Right atrium auricular region (tissue), 2 donors: ENCODE results near the gene OOSP4A. TPM values are rescaled to one million over a fixed set of nuclear protein-coding genes. Genes with fewer than 3 reads are reported as not detected.
"Not testable (repeated sequence)": the region's sequence is repeated elsewhere in the genome, so short reads cannot be mapped to it uniquely, and the experiment has no call there.

Experiments
- DNase-seq: peaks from one replicate; pipeline ENCODE4 v3.0.0-alpha.2; 2019; ENCODE audit warnings: low spot score
- H3K27ac ChIP-seq, 2 donors: fragments of 200-600 bp; sonication (generic); 1 replicate in 1 of 2; 2 replicates in 1 of 2; pipeline ENCODE4 v1.5.1; 2016 to 2019
- H3K27me3 ChIP-seq, 2 donors: fragments of 200-600 bp; sonication (generic); one replicate each; pipeline versions ENCODE4 v1.5.1 to v1.6.0; 2017 to 2019
- H3K36me3 ChIP-seq: fragments of 200-600 bp; sonication (generic); one replicate; pipeline ENCODE4 v1.5.1; 2016
- H3K4me1 ChIP-seq, 2 donors: fragments of 200-600 bp; sonication (generic); one replicate each; pipeline versions ENCODE4 v1.5.1 to v1.6.0; 2017 to 2019
- H3K4me3 ChIP-seq, 2 donors: fragments of 200-600 bp; sonication (generic); 1 replicate in 1 of 2; 2 replicates in 1 of 2; pipeline ENCODE4 v1.5.1; 2017 to 2019; ENCODE audit warnings: mild to moderate bottlenecking in 1 of 2, moderate library complexity in 1 of 2
- H3K9me3 ChIP-seq, 2 donors: fragments of 200-600 bp; sonication (generic); one replicate each; pipeline ENCODE4 v1.5.1; 2019
- total RNA-seq, 2 donors: library from RNA; depleted of rRNA; stranded (reverse); fragments of >200 nt; gene quantifications; one replicate each; pipeline ENCODE4 v1.1.0, GENCODE V29; 2016
- TF ChIP-seq, protein P1 (sequence below), 2 donors: fragments of 200-600 bp; sonication (generic); IDR thresholded peaks; one replicate each; pipeline ENCODE4 v1.5.1; 2019; ENCODE audit warnings: antibody characterized with exemption in 2 of 2

OOSP4A gene
- total RNA-seq, 2 donors from 2014 or later: not detected

DNA sequence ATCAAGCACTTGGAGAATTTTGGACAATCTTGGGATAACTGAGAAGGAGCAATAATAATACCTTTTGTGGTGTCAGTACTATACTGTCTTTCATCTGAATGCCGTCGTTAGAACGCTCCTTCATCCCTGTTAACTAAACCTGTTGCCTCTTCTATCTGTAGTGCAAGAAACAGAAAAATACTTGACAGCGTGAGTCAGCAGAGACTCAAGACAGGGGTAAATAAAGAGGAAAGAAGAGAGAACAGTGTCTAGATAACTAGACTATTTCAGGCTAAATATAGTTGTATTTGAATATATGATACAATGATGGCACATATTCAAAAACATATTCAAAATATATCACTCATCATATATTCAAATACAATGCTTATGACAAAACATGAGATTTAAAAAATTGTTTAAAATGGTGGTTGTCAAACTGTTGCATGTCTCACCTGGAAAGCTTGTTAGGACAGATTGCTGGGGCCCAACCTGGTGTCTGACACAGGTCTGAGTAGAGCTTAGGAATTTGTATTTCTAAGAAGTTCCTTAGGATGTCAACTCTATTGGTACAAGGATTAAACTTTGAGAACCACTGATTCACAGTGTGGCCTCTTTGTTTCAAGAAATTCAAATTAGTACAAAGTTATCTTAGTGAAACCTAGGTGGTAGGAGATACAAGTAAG, 17.4 kb downstream of the OOSP4A start:
- Histone ChIP-seq H3K4me1 (no peaks in the 10 kb centered on the region), H3K4me3 (no peak overlapping the region), H3K27me3 (no peaks in the 10 kb centered on the region), H3K27ac (no peak overlapping the region), H3K36me3 (no peaks in the 10 kb centered on the region), H3K9me3 (no peaks in the 10 kb centered on the region)
- DNase-seq: no peak
- TF ChIP-seq, protein P1, sequence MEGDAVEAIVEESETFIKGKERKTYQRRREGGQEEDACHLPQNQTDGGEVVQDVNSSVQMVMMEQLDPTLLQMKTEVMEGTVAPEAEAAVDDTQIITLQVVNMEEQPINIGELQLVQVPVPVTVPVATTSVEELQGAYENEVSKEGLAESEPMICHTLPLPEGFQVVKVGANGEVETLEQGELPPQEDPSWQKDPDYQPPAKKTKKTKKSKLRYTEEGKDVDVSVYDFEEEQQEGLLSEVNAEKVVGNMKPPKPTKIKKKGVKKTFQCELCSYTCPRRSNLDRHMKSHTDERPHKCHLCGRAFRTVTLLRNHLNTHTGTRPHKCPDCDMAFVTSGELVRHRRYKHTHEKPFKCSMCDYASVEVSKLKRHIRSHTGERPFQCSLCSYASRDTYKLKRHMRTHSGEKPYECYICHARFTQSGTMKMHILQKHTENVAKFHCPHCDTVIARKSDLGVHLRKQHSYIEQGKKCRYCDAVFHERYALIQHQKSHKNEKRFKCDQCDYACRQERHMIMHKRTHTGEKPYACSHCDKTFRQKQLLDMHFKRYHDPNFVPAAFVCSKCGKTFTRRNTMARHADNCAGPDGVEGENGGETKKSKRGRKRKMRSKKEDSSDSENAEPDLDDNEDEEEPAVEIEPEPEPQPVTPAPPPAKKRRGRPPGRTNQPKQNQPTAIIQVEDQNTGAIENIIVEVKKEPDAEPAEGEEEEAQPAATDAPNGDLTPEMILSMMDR (IDR thresholded peaks at IDR 0.05): no peak

DNA sequence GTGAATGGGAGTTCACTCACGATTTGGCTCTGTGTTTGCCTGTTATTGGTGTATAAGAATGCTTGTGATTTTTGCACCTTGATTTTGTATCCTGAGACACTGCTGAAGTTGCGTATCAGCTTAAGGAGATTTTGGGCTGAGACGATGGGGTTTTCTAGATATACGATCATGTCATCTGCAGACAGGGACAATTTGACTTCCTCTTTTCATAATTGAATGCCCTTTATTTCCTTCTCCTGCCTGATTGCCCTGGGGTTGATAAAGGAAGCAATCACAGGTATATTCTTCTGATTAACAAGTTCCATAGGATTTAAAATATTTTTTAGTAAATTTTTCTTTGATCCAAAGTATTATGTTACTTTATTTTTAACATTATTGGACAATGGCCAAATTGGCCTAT, 18.2 kb downstream of the OOSP4A start:
- not testable (repeated sequence) for H3K27ac ChIP-seq, H3K27me3 ChIP-seq, H3K36me3 ChIP-seq, DNase-seq, H3K4me3 ChIP-seq, H3K9me3 ChIP-seq, H3K4me1 ChIP-seq

DNA sequence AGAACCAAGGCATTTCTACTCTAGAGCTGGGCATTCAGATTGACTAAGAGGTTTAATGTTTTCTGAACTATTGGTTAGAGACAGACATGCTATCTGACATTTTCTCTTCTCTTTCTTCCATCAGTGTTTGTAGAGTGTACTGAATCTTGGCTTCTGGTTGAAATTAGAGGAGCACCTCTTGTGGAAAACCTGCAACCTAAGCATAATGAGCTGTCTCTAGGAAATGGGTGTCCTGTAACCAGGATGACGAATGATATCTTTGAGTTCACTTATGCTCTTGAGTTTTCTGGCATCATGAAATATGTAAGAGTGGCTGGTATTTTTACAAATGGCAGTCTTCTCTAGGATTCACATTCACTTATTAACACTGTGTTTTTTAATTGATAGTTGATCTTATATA, 19.4 kb downstream of the OOSP4A start:
- Histone ChIP-seq H3K4me3 (no peak overlapping the region), H3K36me3 (no peaks in the 10 kb centered on the region), H3K27me3 (no peaks in the 10 kb centered on the region), H3K4me1 (no peaks in the 10 kb centered on the region), H3K27ac (no peak overlapping the region), H3K9me3 (no peaks in the 10 kb centered on the region)
- DNase-seq: no peak
- TF ChIP-seq, protein P1 (IDR thresholded peaks at IDR 0.05): no peak

DNA sequence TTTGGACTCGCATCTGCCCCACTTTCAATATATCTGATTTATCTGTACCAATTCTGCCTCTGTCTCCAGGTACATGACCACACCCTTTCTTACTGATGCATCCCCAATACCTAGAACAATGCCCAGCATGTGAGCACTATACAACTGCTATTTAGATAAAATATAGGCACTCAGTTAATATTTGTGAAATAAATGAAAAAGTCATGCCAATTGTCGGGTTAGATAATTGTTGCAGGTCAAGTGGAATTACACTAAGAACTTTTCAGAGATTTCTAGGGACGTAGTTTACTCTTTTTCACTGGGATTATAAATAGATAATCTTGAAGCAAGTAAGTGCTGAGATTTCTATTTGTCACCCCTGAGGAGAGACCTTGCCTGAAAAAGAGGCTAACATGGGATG, 20.5 kb downstream of the OOSP4A start:
- Histone ChIP-seq H3K27me3 (no peaks in the 10 kb centered on the region), H3K4me1 (no peaks in the 10 kb centered on the region), H3K27ac (no peak overlapping the region), H3K9me3 (peaks cover 0 to 5% of the 10 kb centered on the region in 2 donors), H3K4me3 (no peak overlapping the region), H3K36me3 (no peaks in the 10 kb centered on the region)
- DNase-seq: no peak
- TF ChIP-seq, protein P1 (IDR thresholded peaks at IDR 0.05): no peak

DNA sequence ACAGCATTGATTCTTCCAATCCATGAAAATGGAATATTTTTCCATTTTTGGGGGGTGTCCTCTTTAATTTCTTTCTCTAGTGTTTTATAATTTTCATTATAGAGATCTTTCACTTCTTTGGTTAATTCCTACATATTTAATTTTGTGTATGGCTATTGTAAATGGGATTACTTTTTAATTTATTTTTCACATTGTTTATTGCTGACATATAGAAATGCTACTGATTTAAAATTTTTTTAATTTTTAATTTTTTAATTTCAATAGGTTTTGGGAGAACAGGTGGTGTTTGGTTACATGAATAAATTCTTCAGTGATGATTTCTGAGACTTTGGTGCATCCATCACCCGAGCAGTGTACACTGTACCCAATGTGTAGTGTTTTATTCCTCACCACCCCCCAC, 26.6 kb downstream of the OOSP4A start:
- no peaks in the 10 kb centered on the region for H3K36me3 ChIP-seq
- H3K4me1 ChIP-seq: no peaks in the 10 kb centered on the region
- no peak overlapping the region for H3K4me3 ChIP-seq
- H3K27me3 ChIP-seq: no peaks in the 10 kb centered on the region
- TF ChIP-seq, protein P1 (IDR thresholded peaks at IDR 0.05): no peak
- no peak overlapping the region for H3K27ac ChIP-seq
- no peak for DNase-seq
- H3K9me3 ChIP-seq: peaks cover 0 to 15% of the 10 kb centered on the region in 2 donors

DNA sequence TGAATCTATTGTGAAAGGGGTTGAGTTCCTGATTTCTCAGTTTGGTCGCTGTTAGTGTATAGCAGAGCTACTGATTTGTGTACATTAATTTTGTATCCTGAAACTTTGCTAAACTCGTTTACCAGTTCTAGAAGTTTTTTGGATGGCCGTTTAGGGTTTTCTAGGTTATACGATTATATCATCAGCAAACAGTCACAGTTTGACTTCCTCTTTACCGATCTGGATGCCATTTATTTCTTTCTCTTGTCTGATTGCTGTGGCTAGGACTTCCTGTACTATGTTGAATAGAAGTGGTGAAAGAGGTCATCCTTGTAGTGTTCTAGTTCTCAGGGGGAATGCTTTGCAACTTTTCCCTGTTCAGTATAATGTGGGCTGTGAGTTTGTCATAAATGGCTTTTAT, 28.6 kb downstream of the OOSP4A start:
- H3K27me3 ChIP-seq: no peaks in the 10 kb centered on the region

More for the DNA sequence above, 28.6 kb downstream of the OOSP4A start:
- no peak overlapping the region for H3K4me3 ChIP-seq
- H3K9me3 ChIP-seq: peaks cover 0 to 15% of the 10 kb centered on the region in 2 donors
- H3K36me3 ChIP-seq: no peaks in the 10 kb centered on the region
- H3K27ac ChIP-seq: no peak overlapping the region
- no peaks in the 10 kb centered on the region for H3K4me1 ChIP-seq
- no peak for DNase-seq
- TF ChIP-seq, protein P1 (IDR thresholded peaks at IDR 0.05): no peak
